Lung (tissue), 12 donors: ENCODE data around the gene LCE6A. TPM values are rescaled to one million over a fixed set of nuclear protein-coding genes. Genes with fewer than 3 reads are reported as not detected.

ENCODE experiments used
- ATAC-seq: fragments of 200-7000 bp; cut with Tn5 transposase; one replicate; pipeline ENCODE4 v1.9.1; 2020; ENCODE audit warnings: moderate number of reproducible peaks; ENCODE audit not compliant: insufficient read depth, low FRiP score
- DNase-seq, 3 donors: peaks; one replicate each; pipeline ENCODE4 v3.0.0-alpha.2; 2013 to 2017
- H3K27ac ChIP-seq, 2 donors: one replicate each; pipeline ENCODE4 v1.5.1; 2013; ENCODE audit warnings: mild to moderate bottlenecking in 2 of 2, moderate library complexity in 2 of 2, control low read depth in 1 of 2, inconsistent platforms in 1 of 2, low read depth in 1 of 2, low read length in 1 of 2
- H3K27me3 ChIP-seq, 3 donors: one replicate each; pipeline ENCODE4 v1.5.1; 2013; ENCODE audit warnings: low read length in 2 of 3; ENCODE audit not compliant: control insufficient read depth in 3 of 3, insufficient read depth in 3 of 3
- H3K36me3 ChIP-seq, 4 donors: one replicate each; pipeline ENCODE4 v1.5.1; 2013; ENCODE audit warnings: low read length in 4 of 4, mild to moderate bottlenecking in 1 of 4, moderate library complexity in 1 of 4; ENCODE audit not compliant: control insufficient read depth in 4 of 4, insufficient read depth in 4 of 4
- H3K4me1 ChIP-seq, 5 donors: one replicate each; pipeline ENCODE4 v1.5.1; 2013; ENCODE audit warnings: low read length in 5 of 5, mild to moderate bottlenecking in 2 of 5, moderate library complexity in 1 of 5; ENCODE audit not compliant: control insufficient read depth in 5 of 5, insufficient read depth in 5 of 5
- H3K4me3 ChIP-seq: one replicate; pipeline ENCODE4 v1.5.1; 2013; ENCODE audit warnings: mild to moderate bottlenecking, control low read depth, moderate library complexity
- H3K9ac ChIP-seq, 2 donors: one replicate each; pipeline ENCODE4 v1.5.1; 2013; ENCODE audit warnings: low read length in 2 of 2, control low read depth in 1 of 2; ENCODE audit not compliant: insufficient read depth in 1 of 2
- H3K9me3 ChIP-seq, 4 donors: one replicate each; pipeline ENCODE4 v1.5.1; 2013; ENCODE audit warnings: low read length in 3 of 4, mild to moderate bottlenecking in 1 of 4, moderate library complexity in 1 of 4; ENCODE audit not compliant: control insufficient read depth in 4 of 4, insufficient read depth in 3 of 4
- WGBS, 2 donors: extraction: QIAGEN DNeasy Blood & Tissue Kit; methylation state at CpG; one replicate each; pipeline ENCODE4 v1.1.7; 2013; 5-methylcytosine and 5-hydroxymethylcytosine counted together
- polyA plus RNA-seq, 2 donors: library from polyadenylated mRNA; stranded (reverse); fragments of 200-250 nt; gene quantifications; one replicate each; pipeline ENCODE4 v1.2.1, GENCODE V29; 2013
- total RNA-seq, 2 donors: library from RNA; depleted of rRNA in 1 of 2; stranded (reverse); fragments of >200 nt in 1 of 2; gene quantifications; one replicate each; pipeline ENCODE4 v1.2.1, GENCODE V29; 2014 to 2021
- TF ChIP-seq, protein P1 (sequence below): IDR thresholded peaks from 2 replicates; pipeline ENCODE4 v1.5.1; 2012; ENCODE audit warnings: mild to moderate bottlenecking; ENCODE audit errors: control extremely low read depth, extremely low read depth
- donor health status: control.
- donor health status: control.
- donor health status: Bipolar disorder and iron deficiency.
- donor health status: healthy.
- donor health status: DM: yes; HTN: yes; CAD: no.

LCE6A gene
- total and polyA plus RNA-seq, 4 donors = not detected

DNA sequence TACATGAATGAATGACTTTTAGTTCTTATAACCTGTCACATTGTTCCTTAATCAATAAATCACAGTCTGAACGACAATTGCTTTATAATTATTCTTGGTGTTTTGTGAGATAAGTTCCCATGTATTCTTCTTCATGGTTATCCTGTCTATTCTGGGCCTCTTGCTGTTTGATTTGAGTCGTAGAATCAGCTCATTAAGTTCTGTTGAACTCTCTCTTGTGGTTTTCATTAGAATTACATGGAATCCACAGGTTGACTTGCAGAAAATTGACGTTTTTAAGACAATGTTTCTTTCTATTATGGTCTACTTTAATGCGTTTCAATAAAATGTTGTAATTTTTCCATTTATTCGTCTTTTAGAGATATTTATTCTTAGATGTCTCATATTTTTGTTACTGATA is 19.4 kb upstream of the LCE6A start:
- ATAC-seq = no peak
- Histone ChIP-seq H3K9me3 (no peaks in the 10 kb centered on the region), H3K4me3 (no peak overlapping the region), H3K27me3 (peaks cover 0 to 4% (median 0%) of the 10 kb centered on the region in 3 donors), H3K9ac (no peak overlapping the region), H3K4me1 (no peaks in the 10 kb centered on the region), H3K36me3 (no peaks in the 10 kb centered on the region), H3K27ac (no peak overlapping the region)
- 44% methylated on average over 5 of the region's 5 CpGs for WGBS, 2 donors
- TF ChIP-seq, protein P1, sequence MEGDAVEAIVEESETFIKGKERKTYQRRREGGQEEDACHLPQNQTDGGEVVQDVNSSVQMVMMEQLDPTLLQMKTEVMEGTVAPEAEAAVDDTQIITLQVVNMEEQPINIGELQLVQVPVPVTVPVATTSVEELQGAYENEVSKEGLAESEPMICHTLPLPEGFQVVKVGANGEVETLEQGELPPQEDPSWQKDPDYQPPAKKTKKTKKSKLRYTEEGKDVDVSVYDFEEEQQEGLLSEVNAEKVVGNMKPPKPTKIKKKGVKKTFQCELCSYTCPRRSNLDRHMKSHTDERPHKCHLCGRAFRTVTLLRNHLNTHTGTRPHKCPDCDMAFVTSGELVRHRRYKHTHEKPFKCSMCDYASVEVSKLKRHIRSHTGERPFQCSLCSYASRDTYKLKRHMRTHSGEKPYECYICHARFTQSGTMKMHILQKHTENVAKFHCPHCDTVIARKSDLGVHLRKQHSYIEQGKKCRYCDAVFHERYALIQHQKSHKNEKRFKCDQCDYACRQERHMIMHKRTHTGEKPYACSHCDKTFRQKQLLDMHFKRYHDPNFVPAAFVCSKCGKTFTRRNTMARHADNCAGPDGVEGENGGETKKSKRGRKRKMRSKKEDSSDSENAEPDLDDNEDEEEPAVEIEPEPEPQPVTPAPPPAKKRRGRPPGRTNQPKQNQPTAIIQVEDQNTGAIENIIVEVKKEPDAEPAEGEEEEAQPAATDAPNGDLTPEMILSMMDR = no peak
- DNase-seq = no peak

DNA sequence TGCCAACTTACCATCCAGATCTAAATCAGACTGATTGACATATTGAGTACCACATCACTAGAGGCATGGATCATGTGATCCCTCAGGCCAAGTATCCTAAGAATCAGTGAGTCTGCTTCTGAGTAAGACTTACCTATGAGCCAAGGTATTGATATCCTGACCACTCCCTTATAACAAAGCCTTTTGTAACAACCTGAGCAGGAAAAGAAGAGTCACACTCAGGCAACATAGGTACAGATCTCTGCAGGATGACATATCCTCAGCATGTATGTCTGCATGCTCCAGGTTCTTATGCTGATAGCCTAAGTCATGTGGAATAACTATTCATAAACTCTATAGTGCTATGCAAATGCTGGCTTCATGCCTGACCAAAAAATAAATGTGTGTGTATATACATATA is 17.7 kb upstream of the LCE6A start:
- no peak for ATAC-seq
- Histone ChIP-seq H3K9me3 (peaks cover 0 to 2% (median 0%) of the 10 kb centered on the region in 4 donors), H3K27ac (no peak overlapping the region), H3K4me1 (no peaks in the 10 kb centered on the region), H3K4me3 (no peak overlapping the region), H3K27me3 (peaks cover 0 to 4% (median 0%) of the 10 kb centered on the region in 3 donors), H3K9ac (no peak overlapping the region), H3K36me3 (no peaks in the 10 kb centered on the region)
- DNase-seq = no peak
- TF ChIP-seq, protein P1 = no peak

DNA sequence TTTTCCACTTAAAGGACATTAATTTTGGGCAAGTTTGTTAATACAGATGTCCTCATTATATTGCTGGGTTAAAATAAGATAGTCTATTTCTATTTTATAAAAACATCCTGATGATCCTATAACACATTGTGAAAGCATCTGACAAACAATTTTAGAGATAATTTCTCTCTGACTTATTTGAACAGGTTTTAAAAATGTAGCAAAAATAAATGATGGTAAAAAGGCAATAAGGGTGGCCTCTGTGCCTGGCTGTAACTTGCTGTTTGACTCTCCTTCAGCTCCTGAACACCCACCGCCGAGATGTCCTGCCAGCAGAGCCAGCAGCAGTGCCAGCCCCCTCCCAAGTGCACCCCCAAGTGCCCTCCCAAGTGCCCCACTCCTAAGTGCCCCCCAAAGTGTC is 15.5 kb upstream of the LCE6A start, which contains the start of gene LCE1A:
Gene LCE1A, plus strand, starts transcription at position 301 of the 400 bp plus-strand sequence. Its CDS starts 0 bp downstream, at position 301.
- 88 to 94% methylated on average over 2 of the region's 2 CpGs for WGBS, 2 donors
- Histone ChIP-seq H3K4me1 (no peaks in the 10 kb centered on the region), H3K9me3 (peaks cover 0 to 2% (median 0%) of the 10 kb centered on the region in 4 donors), H3K9ac (no peak within 1 kb of the TSS), H3K36me3 (no peaks in the 10 kb centered on the region), H3K4me3 (no peak within 1 kb of the TSS), H3K27ac (no peak within 1 kb of the TSS), H3K27me3 (peaks cover 0 to 4% (median 0%) of the 10 kb centered on the region in 3 donors)
- ATAC-seq = no peak
- TF ChIP-seq, protein P1 = no peak
- DNase-seq = no peak

DNA sequence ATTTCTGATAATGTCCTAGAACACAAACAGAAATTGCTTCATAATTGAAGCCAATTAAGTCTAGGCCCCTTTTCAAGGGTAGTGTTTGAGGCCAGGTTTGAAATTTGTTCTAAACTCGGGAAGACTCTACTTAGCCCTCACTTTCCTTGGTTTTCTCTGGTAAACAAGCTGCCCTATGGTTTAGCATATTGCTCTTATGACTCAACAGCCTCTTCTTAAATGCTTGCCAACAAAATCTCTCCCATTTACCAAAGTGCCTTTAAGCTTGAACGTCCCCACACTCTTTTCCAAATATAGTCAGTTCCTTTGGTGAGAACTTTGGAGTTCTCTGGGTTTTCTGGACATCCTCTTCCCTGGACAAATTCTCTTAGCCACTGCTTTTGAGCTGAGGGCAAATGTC is 5.8 kb upstream of the LCE6A start:
- no peak for DNase-seq
- Histone ChIP-seq H3K27me3 (no peaks in the 10 kb centered on the region), H3K9ac (no peak overlapping the region), H3K36me3 (no peaks in the 10 kb centered on the region), H3K27ac (no peak overlapping the region), H3K4me3 (no peak overlapping the region), H3K4me1 (no peaks in the 10 kb centered on the region), H3K9me3 (peaks cover 0 to 2% (median 0%) of the 10 kb centered on the region in 4 donors)
- WGBS, 2 donors = 61 to 77% methylated on average over 2 of the region's 2 CpGs
- TF ChIP-seq, protein P1 = no peak
- ATAC-seq = no peak
